Retinal pigment epithelial cell (primary cell): ENCODE measurements around the gene PRKD2.
A peak's percentile ranks its signal among the peaks of the same experiment; 100 is the strongest.
"Not testable (repeated sequence)": the region's sequence is repeated elsewhere in the genome, so short reads cannot be mapped to it uniquely, and the experiment has no call there.

Source experiments
- DNase-seq: peaks from one replicate; pipeline ENCODE4 v3.0.0-alpha.2; 2010; ENCODE audit warnings: low read depth
- H3K4me3 ChIP-seq: 2 replicates; pipeline ENCODE4 v1.5.1; 2011; ENCODE audit warnings: mild to moderate bottlenecking, low read length, control low read depth, moderate library complexity
- CTCF ChIP-seq: conservative IDR thresholded peaks from 2 replicates; pipeline ENCODE4 v1.5.1; 2011; ENCODE audit warnings: low read depth, low read length, control low read depth, inconsistent platforms

The PRKD2 gene

GRCh38 chr19:46717034-46717715, at the start of gene PRKD2:
TSS of gene PRKD2 (minus strand) at chr19:46717114. CDS start at chr19:46716370, 744 bp downstream.
- H3K4me3 ChIP-seq: peak within 1 kb of the TSS; percentile 90
- DNase-seq: no peak
- no peak for TF ChIP-seq CTCF

- no peak for DNase-seq
- no peak for TF ChIP-seq CTCF
- no peak overlapping the region for H3K4me3 ChIP-seq
These were observed 47.9 kb upstream of the PRKD2 start for GRCh38 chr19:46764817-46765291.

- no peak overlapping the region for H3K4me3 ChIP-seq
- no peak for TF ChIP-seq CTCF
- DNase-seq: no peak
These were observed 45.5 kb upstream of the PRKD2 start for GRCh38 chr19:46762245-46762890.

- no peak for TF ChIP-seq CTCF
- DNase-seq: no peak
- no peak overlapping the region for H3K4me3 ChIP-seq
These were observed 44.5 kb upstream of the PRKD2 start for GRCh38 chr19:46761418-46761831.

GRCh38 chr19:46760897-46761296, 44.0 kb upstream of the PRKD2 start:
- not testable (repeated sequence) for DNase-seq, H3K4me3 ChIP-seq

- TF ChIP-seq CTCF: no peak
- no peak overlapping the region for H3K4me3 ChIP-seq
- DNase-seq: no peak
These were observed 43.4 kb upstream of the PRKD2 start for GRCh38 chr19:46760363-46760762.

GRCh38 chr19:46759817-46760333, 43.0 kb upstream of the PRKD2 start:
- TF ChIP-seq CTCF: no peak
- no peak for DNase-seq
- H3K4me3 ChIP-seq: no peak overlapping the region
